HCT116 (cell line): ENCODE results near the gene RNF215. TPM values are rescaled to one million over a fixed set of nuclear protein-coding genes. Genes with fewer than 3 reads are reported as not detected.

Source experiments
- ATAC-seq: fragments of 200-7000 bp; cut with Tn5 transposase; 2 replicates; pipeline ENCODE4 v1.9.1; 2020; ENCODE audit warnings: mild to moderate bottlenecking, moderate library complexity
- BruUV-seq: library from RNA; stranded (reverse); fragments of 400-500 nt; replicated peaks from 2 replicates; lab custom pipeline; 2021; lab: Mats Ljungman, UMichigan
- CTCF ChIA-PET: fragments of 300-600 bp; sonication (Branson Sonifier 250); formaldehyde crosslinking; loops from one replicate; lab custom pipeline; 2021; ENCODE audit warnings: antibody characterized with exemption; lab: Charles Lee
- POLR2A ChIA-PET: fragments of 300-600, 350-600 bp; sonication (Branson Sonifier 250); formaldehyde crosslinking; loops from one replicate; lab custom pipeline; 2021; ENCODE audit warnings: antibody characterized with exemption; lab: Charles Lee
- RAD21 ChIA-PET, 2 experiments: fragments of 300-600 bp; sonication (Branson Sonifier 250); formaldehyde crosslinking; loops; one replicate each; lab custom pipeline; 2023; ENCODE audit warnings: low total read pairs in 2 of 2; ENCODE audit not compliant: uncharacterized antibody in 2 of 2, unreplicated experiment in 2 of 2, low non-redundant PET in 1 of 2; lab: Charles Lee
- DNase-seq: peaks from one replicate; pipeline ENCODE4 v3.0.0-alpha.2; 2010; ENCODE audit warnings: low read depth, low spot score
- H2AFZ ChIP-seq: fragments of 200-600 bp; shearing (Covaris generic), sonication (generic); 2 replicates; pipeline ENCODE4 v1.6.1; 2017; ENCODE audit warnings: low read depth, mixed run types, mixed read lengths, antibody characterized with exemption, low read length; ENCODE audit not compliant: poor library complexity, severe bottlenecking
- H3K27ac ChIP-seq: 2 replicates; pipeline ENCODE4 v1.5.1; 2012; ENCODE audit warnings: low read depth, low read length
- H3K27me3 ChIP-seq: fragments of 200-600 bp; sonication (generic); 2 replicates; pipeline ENCODE4 v1.6.1; 2016; ENCODE audit warnings: mixed run types, low read length, mixed read lengths; ENCODE audit not compliant: insufficient read depth
- H3K36me3 ChIP-seq, 2 experiments: fragments of 200-500 bp in 1 of 2; fragments of 200-600 bp in 1 of 2; sonication (Bioruptor generic) in 1 of 2; sonication (generic) in 1 of 2; 2 replicates each; pipeline versions ENCODE4 v1.5.1 to v1.6.1; 2014 to 2016; ENCODE audit warnings: low read length in 2 of 2, inconsistent platforms in 1 of 2, mixed read lengths in 1 of 2, mixed run types in 1 of 2; ENCODE audit not compliant: insufficient read depth in 2 of 2, control insufficient read depth in 1 of 2
- H3K4me1 ChIP-seq, 2 experiments: fragments of 200-600 bp in 1 of 2; sonication (generic) in 1 of 2; 2 replicates each; pipeline versions ENCODE4 v1.5.1 to v1.6.1; 2012 to 2017; ENCODE audit warnings: low read length in 2 of 2, inconsistent platforms in 1 of 2, mild to moderate bottlenecking in 1 of 2, mixed read lengths in 1 of 2, mixed run types in 1 of 2, moderate library complexity in 1 of 2; ENCODE audit not compliant: insufficient read depth in 2 of 2, control insufficient read depth in 1 of 2
- H3K4me2 ChIP-seq: fragments of 200-600 bp; sonication (generic); 2 replicates; pipeline ENCODE4 v1.6.1; 2017; ENCODE audit warnings: mixed run types, low read length, mixed read lengths
- H3K4me3 ChIP-seq, 2 experiments: fragments of 200-600 bp in 1 of 2; sonication (generic) in 1 of 2; replicated peaks in 1 of 2; 2 replicates each; pipeline ENCODE4 v1.5.1; 2011 to 2016; ENCODE audit warnings: low read length in 2 of 2, control low read depth in 1 of 2, low read depth in 1 of 2, mild to moderate bottlenecking in 1 of 2, mixed read lengths in 1 of 2, mixed run types in 1 of 2
- H3K79me2 ChIP-seq: fragments of 200-600 bp; sonication (generic); 2 replicates; pipeline ENCODE4 v1.6.1; 2017; ENCODE audit warnings: mild to moderate bottlenecking, mixed run types, low read length, moderate library complexity, mixed read lengths; ENCODE audit not compliant: insufficient read depth
- H3K9ac ChIP-seq: fragments of 200-600 bp; sonication (generic); 2 replicates; pipeline ENCODE4 v1.6.1; 2016; ENCODE audit warnings: low read length, mixed read lengths
- H3K9me2 ChIP-seq: fragments of 200-600 bp; sonication (generic), shearing (Covaris generic); 2 replicates; pipeline ENCODE4 v1.6.1; 2017; ENCODE audit warnings: mixed run types, mild to moderate bottlenecking, moderate library complexity; ENCODE audit not compliant: insufficient read depth
- H3K9me3 ChIP-seq, 2 experiments: fragments of 200-500 bp in 1 of 2; fragments of 200-600 bp in 1 of 2; sonication (Bioruptor generic) in 1 of 2; sonication (generic) in 1 of 2; 2 replicates each; pipeline ENCODE4 v1.6.1; 2014 to 2017; ENCODE audit warnings: low read length in 2 of 2, mixed read lengths in 2 of 2, inconsistent platforms in 1 of 2, low read depth in 1 of 2, mild to moderate bottlenecking in 1 of 2, mixed run types in 1 of 2, moderate library complexity in 1 of 2; ENCODE audit not compliant: control insufficient read depth in 1 of 2, insufficient read depth in 1 of 2
- H4K20me1 ChIP-seq: fragments of 200-600 bp; sonication (generic), shearing (Covaris generic); 2 replicates; pipeline ENCODE4 v1.6.1; 2017; ENCODE audit warnings: mixed run types, mild to moderate bottlenecking, moderate library complexity; ENCODE audit not compliant: insufficient read depth
- EGR1 ChIP-seq: IDR thresholded peaks from 2 replicates; pipeline ENCODE4 v1.6.1; 2012; ENCODE audit warnings: low read depth
- JUND ChIP-seq: IDR thresholded peaks from 2 replicates; pipeline ENCODE4 v1.6.1; 2012
- POLR2A ChIP-seq: IDR thresholded peaks from 2 replicates; pipeline ENCODE4 v1.7.0; 2011; ENCODE audit warnings: borderline replicate concordance; ENCODE audit not compliant: insufficient read depth, insufficient read length; ENCODE audit errors: extremely low read depth
- POLR2AphosphoS5 ChIP-seq: IDR thresholded peaks from 2 replicates; pipeline ENCODE4 v1.6.1; 2011; ENCODE audit warnings: mild to moderate bottlenecking, low read depth, low read length, moderate library complexity
- SIN3A ChIP-seq: IDR thresholded peaks from 2 replicates; pipeline ENCODE4 v1.6.1; 2012; ENCODE audit warnings: low read depth
- SP1 ChIP-seq: IDR thresholded peaks from 2 replicates; pipeline ENCODE4 v1.6.1; 2012; ENCODE audit warnings: low read depth
- TCF7L2 ChIP-seq: IDR thresholded peaks from 2 replicates; pipeline ENCODE4 v1.7.0; 2011; ENCODE audit warnings: borderline replicate concordance, inconsistent platforms; ENCODE audit not compliant: insufficient read depth, insufficient read length; ENCODE audit errors: extremely low read depth
- ZFX ChIP-seq: fragments of 450-650 bp; IDR thresholded peaks from 2 replicates; pipeline ENCODE4 v1.6.1; 2017
- intact Hi-C: fragments of 100-400 bp; cut with micrococcal nuclease; formaldehyde crosslinking; loops from 2 replicates; pipeline ENCODE4 v1.10.0; 2022
- total RNA-seq: library from RNA; stranded (reverse); gene quantifications from one replicate; pipeline ENCODE4 v1.2.1, GENCODE V29; 2021; ENCODE audit not compliant: unreplicated experiment
- TF ChIP-seq, protein P1 (sequence below): IDR thresholded peaks from 2 replicates; pipeline ENCODE4 v1.6.1; 2012

The RNF215 gene
- total RNA-seq, 1 experiment from 2014 or later, result 20.2 TPM

GRCh38 chr22:30396871-30397655 is 9.9 kb upstream of the RNF215 start, which contains the start of gene SEC14L2:
Gene SEC14L2 (plus strand): TSS chr22:30397018. CDS start chr22:30397117, 99 bp downstream.
- POLR2A ChIA-PET, result interaction anchor here (0.7 to 4.2 kb wide), 6 partner anchors 9 to 109 kb away, joined by 3 to 40 read pairs (median 4); partner anchors contain the start of genes CCDC157, MTFP1 and SF3A1
- no peaks in the 10 kb centered on the region for H4K20me1 ChIP-seq
- H3K79me2 ChIP-seq, result peaks cover 39% of the 10 kb centered on the region
- BruUV-seq, result TSS peak; percentile 54
- DNase-seq (peak; percentile 43), ATAC-seq (peak; percentile 92)
- peak within 1 kb of the TSS; percentile 57 for H3K27ac ChIP-seq
- H3K4me1 ChIP-seq, result peaks cover 17 to 54% of the 10 kb centered on the region in 2 experiments; a peak in 3 of 4 replicates
- CTCF ChIA-PET, result interaction anchor here (0.8 to 2.6 kb wide), 3 partner anchors 9 to 109 kb away, joined by 3 to 14 read pairs (median 3); partner anchors contain the start of gene RNF215
- peak within 1 kb of the TSS; percentile 91 for H3K9ac ChIP-seq
- H3K9me2 ChIP-seq, result no peaks in the 10 kb centered on the region
- RAD21 ChIA-PET, result interaction anchor here in 1 of 2 experiments (0.7 to 1.9 kb wide), 2 partner anchors 27 to 109 kb away, joined by 3 to 5 read pairs; no protein-coding TSS in a partner anchor
- no peaks in the 10 kb centered on the region for H3K9me3 ChIP-seq
- H3K4me3 ChIP-seq, result peak within 1 kb of the TSS; percentile 80 to 94
- H3K27me3 ChIP-seq, result no peaks in the 10 kb centered on the region
- H3K4me2 ChIP-seq, result peak within 1 kb of the TSS; percentile 98
- TF ChIP-seq ZFX (peak; percentile 66; the same call in 1 of the 2 replicates), TCF7L2 (peak; percentile 42), POLR2AphosphoS5 (peak; percentile 84), SP1 (peak; percentile 41), EGR1 (no peak), JUND (no peak), SIN3A (peak; percentile 59; the same call in 1 of the 2 replicates), POLR2A (peak; percentile 47)
- TF ChIP-seq, protein P1, sequence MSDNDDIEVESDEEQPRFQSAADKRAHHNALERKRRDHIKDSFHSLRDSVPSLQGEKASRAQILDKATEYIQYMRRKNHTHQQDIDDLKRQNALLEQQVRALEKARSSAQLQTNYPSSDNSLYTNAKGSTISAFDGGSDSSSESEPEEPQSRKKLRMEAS, result peak; percentile 48; the same call in 1 of the 2 replicates
- H3K36me3 ChIP-seq, result peaks cover 0 to 13% of the 10 kb centered on the region in 2 experiments; a peak in 1 of 4 replicates
- H2AFZ ChIP-seq, result no peak within 1 kb of the TSS
- intact Hi-C loops, result no loop called here
